NCI-H446 treated with DMSO at 0.1 percent for 48 hours (cell line): Measurements from ENCODE around the gene KIF25.
"Not testable (repeated sequence)": the region's sequence is repeated elsewhere in the genome, so short reads cannot be mapped to it uniquely, and the experiment has no call there.

ENCODE experiments used
- DNase-seq: peaks from one replicate; lab custom pipeline; 2025; lab: John Stamatoyannopoulos, UW

The KIF25 gene

GRCh38 chr6:167975458-167975857 lies 22.0 kb upstream of the KIF25 start:
- no peak for DNase-seq

GRCh38 chr6:167976116-167976657 lies 21.3 kb upstream of the KIF25 start:
- not testable (repeated sequence) for DNase-seq

- DNase-seq, result no peak
Measured at GRCh38 chr6:167976708-167977107, 20.8 kb upstream of the KIF25 start.

GRCh38 chr6:167977717-167978467 lies 19.6 kb upstream of the KIF25 start:
- DNase-seq, result no peak

GRCh38 chr6:167978607-167979006 lies 18.9 kb upstream of the KIF25 start:
- DNase-seq, result no peak

- no peak for DNase-seq
Measured at GRCh38 chr6:167979436-167980139, 17.9 kb upstream of the KIF25 start.

GRCh38 chr6:167980911-167981580 lies 16.4 kb upstream of the KIF25 start:
- no peak for DNase-seq

GRCh38 chr6:167981916-167982462 lies 15.5 kb upstream of the KIF25 start:
- DNase-seq, result no peak

- DNase-seq, result no peak
Measured at GRCh38 chr6:167984144-167984719, 13.2 kb upstream of the KIF25 start.

GRCh38 chr6:167984876-167985604 lies 12.4 kb upstream of the KIF25 start:
- no peak for DNase-seq

- DNase-seq, result no peak
Measured at GRCh38 chr6:167985911-167986595, 11.4 kb upstream of the KIF25 start.

GRCh38 chr6:167987396-167988153 lies 9.9 kb upstream of the KIF25 start:
- DNase-seq, result no peak

- no peak for DNase-seq
Measured at GRCh38 chr6:167988154-167988495, 9.3 kb upstream of the KIF25 start.

- no peak for DNase-seq
Measured at GRCh38 chr6:167988945-167989841, 8.3 kb upstream of the KIF25 start.

GRCh38 chr6:167990016-167990945 lies 7.2 kb upstream of the KIF25 start:
- no peak for DNase-seq

GRCh38 chr6:167993169-167993568 lies 4.3 kb upstream of the KIF25 start:
- DNase-seq, result no peak

GRCh38 chr6:167993831-167994230 lies 3.6 kb upstream of the KIF25 start:
- DNase-seq, result no peak

- DNase-seq, result no peak
Measured at GRCh38 chr6:167995302-167995701, 2.2 kb upstream of the KIF25 start.
